Panc1 (cell line): ENCODE results near the gene FAM81A. TPM values are rescaled to one million over a fixed set of nuclear protein-coding genes. Genes with fewer than 3 reads are reported as not detected.

ENCODE experiments used
- ATAC-seq: fragments of 200-7000 bp; cut with Tn5 transposase; 2 replicates; pipeline ENCODE4 v1.9.1; 2020; ENCODE audit warnings: mild to moderate bottlenecking, moderate library complexity
- BruUV-seq: library from RNA; stranded (reverse); fragments of 400-500 nt; replicated peaks from 2 replicates; lab custom pipeline; 2021; lab: Mats Ljungman, UMichigan
- CTCF ChIA-PET: fragments of 300-600 bp; sonication (Branson Sonifier 250); formaldehyde crosslinking; loops from one replicate; lab custom pipeline; 2022; ENCODE audit warnings: antibody characterized with exemption; lab: Charles Lee
- POLR2A ChIA-PET: fragments of 300-600 bp; sonication (Branson Sonifier 250); formaldehyde crosslinking; loops from one replicate; lab custom pipeline; 2022; ENCODE audit warnings: antibody characterized with exemption; lab: Charles Lee
- DNase-seq: peaks from one replicate; pipeline ENCODE4 v3.0.0-alpha.2; 2010; ENCODE audit warnings: low read depth, low spot score
- H3K27ac ChIP-seq: 2 replicates; pipeline ENCODE4 v1.5.1; 2011; ENCODE audit warnings: mild to moderate bottlenecking, low read length, inconsistent platforms
- H3K27me3 ChIP-seq: fragments of 200-500 bp; sonication (Bioruptor generic); 2 replicates; pipeline ENCODE4 v1.6.0; 2014; ENCODE audit warnings: low read length, inconsistent platforms; ENCODE audit not compliant: control insufficient read depth, insufficient read depth
- H3K36me3 ChIP-seq: fragments of 200-500 bp; sonication (Bioruptor generic); 2 replicates; pipeline ENCODE4 v1.5.1; 2014; ENCODE audit warnings: inconsistent platforms, mild to moderate bottlenecking, low read length, moderate library complexity; ENCODE audit not compliant: control insufficient read depth, insufficient read depth
- H3K4me1 ChIP-seq: 2 replicates; pipeline ENCODE4 v1.5.1; 2011; ENCODE audit warnings: inconsistent platforms, mild to moderate bottlenecking, low read length, moderate library complexity; ENCODE audit not compliant: control insufficient read depth, insufficient read depth
- H3K4me3 ChIP-seq, 2 experiments: 2 replicates each; pipeline ENCODE4 v1.5.1; 2011 to 2012; ENCODE audit warnings: low read depth in 2 of 2, low read length in 2 of 2, mild to moderate bottlenecking in 2 of 2, inconsistent platforms in 1 of 2, moderate library complexity in 1 of 2
- H3K9me3 ChIP-seq: fragments of 200-500 bp; sonication (Bioruptor generic); 2 replicates; pipeline ENCODE4 v1.5.1; 2014; ENCODE audit warnings: low read depth, mild to moderate bottlenecking, inconsistent platforms, low read length, moderate library complexity; ENCODE audit not compliant: control insufficient read depth, insufficient read depth
- CTCF ChIP-seq: fragments of 450-650 bp; IDR thresholded peaks from 2 replicates; pipeline ENCODE4 v1.5.1; 2017; ENCODE audit warnings: mild to moderate bottlenecking
- POLR2AphosphoS5 ChIP-seq: IDR thresholded peaks from 2 replicates; pipeline ENCODE4 v1.6.1; 2012; ENCODE audit warnings: mild to moderate bottlenecking, low read depth, low read length, moderate library complexity
- SIN3A ChIP-seq: IDR thresholded peaks from 2 replicates; pipeline ENCODE4 v1.6.1; 2012; ENCODE audit warnings: low read depth, mild to moderate bottlenecking, low read length, moderate library complexity, borderline replicate concordance; ENCODE audit not compliant: insufficient read depth
- TCF7L2 ChIP-seq: IDR thresholded peaks from 2 replicates; pipeline ENCODE4 v1.6.1; 2011; ENCODE audit warnings: mild to moderate bottlenecking, low read depth, low read length, inconsistent platforms
- in situ Hi-C: cut with HindIII; loops from 2 replicates; pipeline ENCODE4 v1.10.0; 2016; ENCODE audit warnings: low sequenced_read_pairs, low pct_unique_long_range_greater_than_20kb
- intact Hi-C: fragments of 100-400 bp; cut with micrococcal nuclease; formaldehyde crosslinking; loops from one replicate; pipeline ENCODE4 v1.10.0; 2022; ENCODE audit not compliant: unreplicated experiment
- total RNA-seq: library from RNA; stranded (reverse); gene quantifications from one replicate; pipeline ENCODE4 v1.2.1, GENCODE V29; 2021; ENCODE audit not compliant: unreplicated experiment
- TF ChIP-seq, protein P1 (sequence below), 2 experiments: IDR thresholded peaks; 2 replicates each; pipeline ENCODE4 v1.6.1; 2011 to 2012; ENCODE audit warnings: low read depth in 2 of 2, control low read depth in 1 of 2, low read length in 1 of 2, mild to moderate bottlenecking in 1 of 2, moderate library complexity in 1 of 2; ENCODE audit not compliant: insufficient read depth in 1 of 2

The FAM81A gene
- total RNA-seq, 1 experiment from 2014 or later = 7.3 TPM

DNA sequence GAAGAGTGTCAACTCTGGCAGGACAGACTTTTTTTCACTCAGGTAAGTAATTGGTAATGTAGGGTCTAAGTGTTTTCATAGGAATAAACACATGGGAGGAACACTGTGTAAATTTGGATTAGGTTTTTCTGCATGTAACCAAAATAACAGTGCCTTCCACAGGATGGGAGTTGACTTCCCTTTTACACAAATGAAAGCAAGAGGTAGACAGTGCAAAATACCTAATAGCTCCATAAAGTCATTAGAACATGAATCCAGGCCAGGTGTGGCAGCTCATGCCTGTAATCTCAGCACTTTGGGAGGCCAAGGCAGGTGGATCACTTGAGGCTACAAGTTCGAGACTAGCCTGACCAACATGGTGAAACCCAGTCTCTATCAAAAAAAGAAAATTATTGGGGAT lies 39.8 kb upstream of the FAM81A start:
- Histone ChIP-seq H3K27ac (no peak overlapping the region), H3K9me3 (no peaks in the 10 kb centered on the region), H3K36me3 (no peaks in the 10 kb centered on the region), H3K4me3 (no peak overlapping the region), H3K27me3 (no peaks in the 10 kb centered on the region), H3K4me1 (0 out of 2 replicates have a peak, but pooled peaks cover 2% of the 10 kb centered on the region)
- no peak for DNase-seq
- TF ChIP-seq CTCF (no peak), POLR2AphosphoS5 (no peak), TCF7L2 (no peak), SIN3A (no peak)
- TF ChIP-seq, protein P1, sequence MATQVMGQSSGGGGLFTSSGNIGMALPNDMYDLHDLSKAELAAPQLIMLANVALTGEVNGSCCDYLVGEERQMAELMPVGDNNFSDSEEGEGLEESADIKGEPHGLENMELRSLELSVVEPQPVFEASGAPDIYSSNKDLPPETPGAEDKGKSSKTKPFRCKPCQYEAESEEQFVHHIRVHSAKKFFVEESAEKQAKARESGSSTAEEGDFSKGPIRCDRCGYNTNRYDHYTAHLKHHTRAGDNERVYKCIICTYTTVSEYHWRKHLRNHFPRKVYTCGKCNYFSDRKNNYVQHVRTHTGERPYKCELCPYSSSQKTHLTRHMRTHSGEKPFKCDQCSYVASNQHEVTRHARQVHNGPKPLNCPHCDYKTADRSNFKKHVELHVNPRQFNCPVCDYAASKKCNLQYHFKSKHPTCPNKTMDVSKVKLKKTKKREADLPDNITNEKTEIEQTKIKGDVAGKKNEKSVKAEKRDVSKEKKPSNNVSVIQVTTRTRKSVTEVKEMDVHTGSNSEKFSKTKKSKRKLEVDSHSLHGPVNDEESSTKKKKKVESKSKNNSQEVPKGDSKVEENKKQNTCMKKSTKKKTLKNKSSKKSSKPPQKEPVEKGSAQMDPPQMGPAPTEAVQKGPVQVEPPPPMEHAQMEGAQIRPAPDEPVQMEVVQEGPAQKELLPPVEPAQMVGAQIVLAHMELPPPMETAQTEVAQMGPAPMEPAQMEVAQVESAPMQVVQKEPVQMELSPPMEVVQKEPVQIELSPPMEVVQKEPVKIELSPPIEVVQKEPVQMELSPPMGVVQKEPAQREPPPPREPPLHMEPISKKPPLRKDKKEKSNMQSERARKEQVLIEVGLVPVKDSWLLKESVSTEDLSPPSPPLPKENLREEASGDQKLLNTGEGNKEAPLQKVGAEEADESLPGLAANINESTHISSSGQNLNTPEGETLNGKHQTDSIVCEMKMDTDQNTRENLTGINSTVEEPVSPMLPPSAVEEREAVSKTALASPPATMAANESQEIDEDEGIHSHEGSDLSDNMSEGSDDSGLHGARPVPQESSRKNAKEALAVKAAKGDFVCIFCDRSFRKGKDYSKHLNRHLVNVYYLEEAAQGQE (IDR thresholded peaks at IDR 0.05; ENCODE audit: insufficient read depth in 1 of 2, low read depth in 2 of 2, low read length in 1 of 2) = no peak
- no TSS peak for BruUV-seq
- in situ Hi-C loops (no loop called here), intact Hi-C loops (no loop called here)
- ChIA-PET POLR2A (no interaction called here), CTCF (no interaction called here)
- no peak for ATAC-seq

DNA sequence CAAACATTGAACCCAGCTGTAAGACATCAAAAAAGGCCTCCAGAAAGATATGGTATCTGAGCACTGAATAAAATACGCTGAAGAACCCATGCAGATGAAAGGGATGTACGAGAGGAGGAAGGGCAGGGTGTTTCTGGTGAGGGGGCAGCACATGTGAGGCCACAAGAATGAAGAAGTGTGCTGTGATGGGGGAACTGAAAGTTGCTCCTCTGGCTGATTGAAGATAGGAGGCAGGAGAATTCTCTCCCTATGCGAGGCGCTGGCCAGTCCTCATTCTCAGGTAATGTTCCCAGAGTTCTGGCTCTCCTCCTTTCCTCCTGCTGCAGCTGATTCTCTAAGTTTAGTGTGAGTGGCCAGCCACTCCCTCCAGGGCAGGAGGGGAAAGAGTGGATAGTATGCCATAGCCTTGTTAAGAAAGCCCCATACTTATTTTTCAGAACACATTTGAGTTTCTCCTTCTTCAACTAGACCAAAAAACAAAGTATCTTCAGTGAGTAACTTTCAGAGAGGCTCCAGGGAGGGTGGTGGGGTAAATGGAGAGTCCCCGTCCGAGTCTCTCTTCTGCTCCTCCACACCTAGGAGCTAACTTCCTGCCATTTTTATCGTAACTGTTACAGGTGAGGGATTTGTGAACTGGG lies 38.4 kb upstream of the FAM81A start:
- no peaks in the 10 kb centered on the region for H3K36me3 ChIP-seq
- TF ChIP-seq, protein P1 (IDR thresholded peaks at IDR 0.05; ENCODE audit: insufficient read depth in 1 of 2, low read depth in 2 of 2, low read length in 1 of 2) = no peak
- no peak for TF ChIP-seq TCF7L2
- no peak for TF ChIP-seq CTCF
- no peak for TF ChIP-seq POLR2AphosphoS5
- no peak for TF ChIP-seq SIN3A
- DNase-seq (no peak), ATAC-seq (no peak)
- no TSS peak for BruUV-seq
- H3K27ac ChIP-seq = no peak overlapping the region
- 0 out of 2 replicates have a peak, but pooled peaks cover 2% of the 10 kb centered on the region for H3K4me1 ChIP-seq
- H3K27me3 ChIP-seq = no peaks in the 10 kb centered on the region
- in situ Hi-C loops = no loop called here
- H3K9me3 ChIP-seq = no peaks in the 10 kb centered on the region
- CTCF ChIA-PET = interaction anchor here (0.6 kb wide), 2 partner anchors 16 to 70 kb away, joined by 3 to 7 read pairs; no protein-coding TSS in a partner anchor
- intact Hi-C loops = no loop called here
- no peak overlapping the region for H3K4me3 ChIP-seq
- POLR2A ChIA-PET = no interaction called here
